H7 (cell line): ENCODE data around the gene GPI. TPM values are rescaled to one million over a fixed set of nuclear protein-coding genes. Genes with fewer than 3 reads are reported as not detected.
"Not testable (repeated sequence)": the region's sequence is repeated elsewhere in the genome, so short reads cannot be mapped to it uniquely, and the experiment has no call there.

ENCODE experiments used
- DNase-seq: peaks from one replicate; pipeline ENCODE4 v3.0.0; 2012
- H3K27me3 ChIP-seq: 2 replicates; pipeline ENCODE4 v1.6.0; 2011; ENCODE audit warnings: mild to moderate bottlenecking, low read length; ENCODE audit not compliant: control insufficient read depth, insufficient read depth
- H3K36me3 ChIP-seq: replicated peaks from 2 replicates; pipeline ENCODE4 v1.5.1; 2011; ENCODE audit warnings: low read length; ENCODE audit not compliant: control insufficient read depth, insufficient read depth
- H3K4me3 ChIP-seq: 2 replicates; pipeline ENCODE4 v1.5.1; 2011; ENCODE audit warnings: low read depth, mild to moderate bottlenecking, control low read depth, low read length, moderate library complexity; ENCODE audit not compliant: insufficient read depth
- total RNA-seq: library from RNA; depleted of rRNA; stranded (reverse); fragments of >200 nt; shearing (Covaris generic); gene quantifications from 2 replicates; pipeline ENCODE4 v1.2.3, GENCODE V29; 2014

The GPI gene
- total RNA-seq, 1 experiment from 2014 or later: 192 TPM

- Histone ChIP-seq H3K27me3 (no peaks in the 10 kb centered on the region), H3K36me3 (peaks cover 30% of the 10 kb centered on the region), H3K4me3 (no peak overlapping the region)
- no peak for DNase-seq
These were observed 3.3 kb downstream of the GPI start for GRCh38 chr19:34368338-34368737.

- not testable (repeated sequence) for H3K27me3 ChIP-seq, H3K4me3 ChIP-seq, DNase-seq
- peaks cover 31% of the 10 kb centered on the region for H3K36me3 ChIP-seq
These were observed 4.2 kb downstream of the GPI start for GRCh38 chr19:34369166-34369565.

GRCh38 chr19:34370117-34370516 lies 5.1 kb downstream of the GPI start:
- Histone ChIP-seq H3K4me3 (no peak overlapping the region), H3K36me3 (peaks cover 34% of the 10 kb centered on the region)

GRCh38 chr19:34370983-34371382 lies 6.0 kb downstream of the GPI start:
- DNase-seq: no peak
- H3K4me3 ChIP-seq: no peak overlapping the region
- H3K36me3 ChIP-seq: peaks cover 38% of the 10 kb centered on the region

More at GRCh38 chr19:34370117-34370516, 5.1 kb downstream of the GPI start:
- no peaks in the 10 kb centered on the region for H3K27me3 ChIP-seq
- DNase-seq: no peak

GRCh38 chr19:34373601-34374288 lies 8.7 kb downstream of the GPI start:
- H3K4me3 ChIP-seq: no peak overlapping the region
- peaks cover 28% of the 10 kb centered on the region for H3K36me3 ChIP-seq
- DNase-seq: no peak
- H3K27me3 ChIP-seq: no peaks in the 10 kb centered on the region

More at GRCh38 chr19:34370983-34371382, 6.0 kb downstream of the GPI start:
- no peaks in the 10 kb centered on the region for H3K27me3 ChIP-seq

- DNase-seq: no peak
- H3K27me3 ChIP-seq: no peaks in the 10 kb centered on the region
- H3K36me3 ChIP-seq: peaks cover 34% of the 10 kb centered on the region
- no peak overlapping the region for H3K4me3 ChIP-seq
These were observed 10.6 kb downstream of the GPI start for GRCh38 chr19:34375598-34375997.

- no peak overlapping the region for H3K4me3 ChIP-seq
- H3K27me3 ChIP-seq: no peaks in the 10 kb centered on the region
- DNase-seq: no peak
- peaks cover 63% of the 10 kb centered on the region for H3K36me3 ChIP-seq
These were observed 15.7 kb downstream of the GPI start for GRCh38 chr19:34380639-34381241.

GRCh38 chr19:34381399-34382251 lies 16.6 kb downstream of the GPI start:
- no peaks in the 10 kb centered on the region for H3K27me3 ChIP-seq
- DNase-seq: no peak
- H3K36me3 ChIP-seq: peaks cover 70% of the 10 kb centered on the region
- no peak overlapping the region for H3K4me3 ChIP-seq

- Histone ChIP-seq H3K4me3 (no peak overlapping the region), H3K36me3 (peaks cover 73% of the 10 kb centered on the region), H3K27me3 (no peaks in the 10 kb centered on the region)
- no peak for DNase-seq
These were observed 17.5 kb downstream of the GPI start for GRCh38 chr19:34382471-34382870.

- no peak overlapping the region for H3K4me3 ChIP-seq
- H3K27me3 ChIP-seq: no peaks in the 10 kb centered on the region
- no peak for DNase-seq
- peaks cover 75% of the 10 kb centered on the region for H3K36me3 ChIP-seq
These were observed 18.6 kb downstream of the GPI start for GRCh38 chr19:34383599-34383998.

GRCh38 chr19:34386645-34387445 lies 21.8 kb downstream of the GPI start:
- Histone ChIP-seq H3K27me3 (no peaks in the 10 kb centered on the region), H3K4me3 (no peak overlapping the region), H3K36me3 (peaks cover 63% of the 10 kb centered on the region)
- no peak for DNase-seq

GRCh38 chr19:34387446-34387810 lies 22.4 kb downstream of the GPI start:
- peaks cover 57% of the 10 kb centered on the region for H3K36me3 ChIP-seq
- no peak for DNase-seq
- H3K27me3 ChIP-seq: no peaks in the 10 kb centered on the region
- no peak overlapping the region for H3K4me3 ChIP-seq

- peaks cover 48% of the 10 kb centered on the region for H3K36me3 ChIP-seq
- not testable (repeated sequence) for DNase-seq, H3K4me3 ChIP-seq, H3K27me3 ChIP-seq
These were observed 23.7 kb downstream of the GPI start for GRCh38 chr19:34388745-34389144.

GRCh38 chr19:34391813-34392212 lies 26.8 kb downstream of the GPI start:
- H3K27me3 ChIP-seq: no peaks in the 10 kb centered on the region
- H3K36me3 ChIP-seq: peaks cover 39% of the 10 kb centered on the region
- DNase-seq: peak; percentile 38
- no peak overlapping the region for H3K4me3 ChIP-seq
